NT2/D1 (cell line): ENCODE measurements around the gene ZFHX2.

Experiments used
- DNase-seq: peaks from one replicate; pipeline ENCODE4 v3.0.0-alpha.2; 2011; ENCODE audit warnings: low read depth, low spot score
- H3K27me3 ChIP-seq: 2 replicates; pipeline ENCODE4 v1.6.0; 2011; ENCODE audit warnings: mild to moderate bottlenecking; ENCODE audit not compliant: insufficient read length, insufficient read depth
- H3K36me3 ChIP-seq: 2 replicates; pipeline ENCODE4 v1.6.1; 2011; ENCODE audit warnings: mild to moderate bottlenecking, low read length, mixed read lengths; ENCODE audit not compliant: insufficient read depth, insufficient read length
- H3K4me1 ChIP-seq: 2 replicates; pipeline ENCODE4 v1.5.1; 2011; ENCODE audit not compliant: insufficient read depth, insufficient read length
- H3K4me3 ChIP-seq: 2 replicates; pipeline ENCODE4 v1.5.1; 2011; ENCODE audit warnings: low read depth; ENCODE audit not compliant: insufficient read length
- H3K9ac ChIP-seq: 2 replicates; pipeline ENCODE4 v1.6.0; 2011; ENCODE audit warnings: low read depth; ENCODE audit not compliant: insufficient read length
- H3K9me3 ChIP-seq: 2 replicates; pipeline ENCODE4 v1.5.1; 2011; ENCODE audit warnings: mild to moderate bottlenecking, low read length; ENCODE audit not compliant: insufficient read depth
- SUZ12 ChIP-seq: IDR thresholded peaks from 2 replicates; pipeline ENCODE4 v1.6.1; 2011; ENCODE audit not compliant: insufficient read length, insufficient read depth; ENCODE audit errors: extremely low read depth
- YY1 ChIP-seq: IDR thresholded peaks from 2 replicates; pipeline ENCODE4 v1.6.1; 2011; ENCODE audit not compliant: insufficient read length, insufficient read depth
- ZNF274 ChIP-seq: IDR thresholded peaks from 2 replicates; pipeline ENCODE4 v1.6.1; 2011; ENCODE audit warnings: mild to moderate bottlenecking, low read depth, low read length

ZFHX2 gene

GRCh38 chr14:23577710-23578392, 26.3 kb upstream of the ZFHX2 start:
- no peaks in the 10 kb centered on the region for H3K36me3 ChIP-seq
- DNase-seq, result no peak
- H3K27me3 ChIP-seq, result no peaks in the 10 kb centered on the region
- no peak for TF ChIP-seq YY1
- TF ChIP-seq SUZ12, result no peak
- TF ChIP-seq ZNF274, result no peak
- no peak overlapping the region for H3K9ac ChIP-seq
- no peaks in the 10 kb centered on the region for H3K4me1 ChIP-seq
- H3K4me3 ChIP-seq, result no peak overlapping the region
- H3K9me3 ChIP-seq, result no peaks in the 10 kb centered on the region; the same call in 1 of the 2 replicates

DNA sequence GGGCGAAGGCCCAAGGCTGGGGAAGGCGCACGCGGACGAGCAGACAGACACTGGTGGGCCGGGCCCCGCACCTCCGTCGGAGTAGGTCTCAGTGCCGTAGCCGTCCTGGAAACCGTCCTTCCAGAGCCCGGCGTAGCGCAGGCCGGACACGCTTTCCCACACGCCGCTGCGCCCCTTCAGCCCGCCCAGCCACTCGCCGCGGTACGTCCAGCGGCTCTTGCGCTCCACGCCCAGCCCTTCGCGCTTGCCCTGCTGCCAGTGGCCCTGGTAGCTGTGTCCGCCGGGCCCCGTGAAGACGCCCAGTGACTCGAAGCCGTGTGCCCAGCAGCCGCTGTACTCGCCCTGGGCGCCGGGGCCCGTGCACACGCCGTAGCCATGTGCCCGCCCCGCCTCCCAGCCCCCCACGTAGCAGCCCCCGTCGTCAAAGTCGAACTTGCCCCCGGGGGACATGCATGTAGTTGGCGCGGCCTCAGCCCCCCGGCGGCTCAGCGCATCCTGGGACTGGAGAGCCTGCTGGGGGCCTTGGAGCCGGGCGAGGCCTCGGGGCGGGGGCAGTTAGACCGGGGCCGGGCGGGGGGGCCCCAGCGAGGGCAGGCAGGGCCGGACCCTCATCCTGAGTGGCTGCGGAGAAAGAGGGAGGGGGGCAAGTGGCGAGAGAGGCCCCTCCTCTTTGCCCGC, 25.6 kb upstream of the ZFHX2 start:
- H3K36me3 ChIP-seq, result no peaks in the 10 kb centered on the region
- H3K9ac ChIP-seq, result no peak overlapping the region
- TF ChIP-seq SUZ12 (no peak), YY1 (no peak), ZNF274 (no peak)
- H3K27me3 ChIP-seq, result no peaks in the 10 kb centered on the region
- no peaks in the 10 kb centered on the region; the same call in 1 of the 2 replicates for H3K9me3 ChIP-seq
- no peak overlapping the region for H3K4me3 ChIP-seq
- no peak for DNase-seq
- no peaks in the 10 kb centered on the region for H3K4me1 ChIP-seq

GRCh38 chr14:23573384-23574015, 21.9 kb upstream of the ZFHX2 start:
- Histone ChIP-seq H3K36me3 (no peaks in the 10 kb centered on the region), H3K9ac (no peak overlapping the region), H3K4me3 (no peak overlapping the region), H3K27me3 (no peaks in the 10 kb centered on the region), H3K4me1 (peaks cover 7% of the 10 kb centered on the region), H3K9me3 (no peaks in the 10 kb centered on the region)
- no peak for DNase-seq
- TF ChIP-seq ZNF274 (no peak), SUZ12 (no peak), YY1 (no peak)

- Histone ChIP-seq H3K4me3 (no peak overlapping the region), H3K36me3 (no peaks in the 10 kb centered on the region), H3K27me3 (no peaks in the 10 kb centered on the region), H3K9me3 (no peaks in the 10 kb centered on the region), H3K9ac (no peak overlapping the region), H3K4me1 (peaks cover 12% of the 10 kb centered on the region)
- no peak for TF ChIP-seq YY1
- no peak for TF ChIP-seq SUZ12
- no peak for TF ChIP-seq ZNF274
- DNase-seq, result no peak
Observed at GRCh38 chr14:23572836-23573235, 21.3 kb upstream of the ZFHX2 start.

DNA sequence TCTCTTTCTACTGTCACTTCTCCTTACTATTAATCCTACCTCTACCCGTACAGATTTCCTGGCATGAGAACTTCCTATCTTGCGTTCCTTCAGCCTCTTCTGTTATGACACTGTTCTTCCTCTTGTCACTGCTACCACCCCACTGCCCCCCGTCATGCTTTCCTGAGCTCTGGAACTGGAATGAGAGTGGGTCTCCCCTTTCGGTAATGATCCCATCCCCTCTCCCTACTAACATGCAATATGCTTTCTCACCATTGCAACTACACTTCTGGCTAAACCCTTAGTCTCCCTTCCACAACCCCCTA, 20.9 kb upstream of the ZFHX2 start:
- no peaks in the 10 kb centered on the region for H3K36me3 ChIP-seq
- no peak for DNase-seq
- no peaks in the 10 kb centered on the region for H3K9me3 ChIP-seq
- no peaks in the 10 kb centered on the region for H3K27me3 ChIP-seq
- TF ChIP-seq YY1, result no peak
- TF ChIP-seq ZNF274, result no peak
- no peak for TF ChIP-seq SUZ12
- no peak overlapping the region for H3K4me3 ChIP-seq
- H3K9ac ChIP-seq, result no peak overlapping the region
- H3K4me1 ChIP-seq, result peaks cover 12% of the 10 kb centered on the region

DNA sequence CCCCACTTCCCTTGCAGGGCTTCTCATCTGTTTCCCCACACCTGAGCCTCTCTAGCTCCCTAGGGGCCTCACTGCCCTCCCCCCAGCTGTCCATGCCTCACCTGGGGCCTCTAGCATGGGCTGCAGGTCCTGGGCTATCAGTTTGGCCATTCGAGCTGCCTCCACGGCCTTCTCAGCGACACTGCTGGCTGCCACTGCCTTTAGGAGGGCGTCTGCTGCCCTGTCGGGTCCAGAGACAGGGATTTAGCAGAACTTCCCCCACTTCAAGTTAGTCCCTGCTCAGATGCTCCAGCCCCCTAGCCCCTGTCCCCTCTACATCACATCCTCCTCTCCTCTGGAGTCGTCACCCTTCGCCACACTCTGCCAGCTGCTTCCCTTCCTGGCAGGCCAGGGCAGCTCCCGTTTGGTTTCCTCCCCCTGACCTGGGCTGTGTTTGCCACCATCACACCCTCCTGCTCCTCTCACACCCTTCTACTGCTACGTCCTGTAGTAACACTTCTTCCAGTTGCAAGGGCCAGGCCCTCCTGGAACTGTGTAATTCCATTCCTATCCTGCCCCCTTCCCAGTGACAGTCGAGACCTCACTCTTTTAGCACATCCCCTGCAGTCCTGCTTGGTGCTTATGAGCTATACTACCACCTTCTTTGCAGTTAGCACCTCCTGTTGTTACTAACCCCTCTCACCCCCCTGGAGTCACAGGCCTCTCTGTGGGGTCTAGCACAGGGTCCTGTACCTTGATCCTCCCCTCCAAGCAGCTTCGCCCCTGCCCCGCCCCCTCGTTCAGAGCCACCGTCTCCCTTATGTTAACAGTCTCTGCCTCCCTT, 20.3 kb upstream of the ZFHX2 start:
- no peak for DNase-seq
- Histone ChIP-seq H3K9ac (peak overlapping the region; percentile 8), H3K9me3 (no peaks in the 10 kb centered on the region), H3K36me3 (no peaks in the 10 kb centered on the region), H3K27me3 (no peaks in the 10 kb centered on the region), H3K4me3 (no peak overlapping the region), H3K4me1 (peaks cover 12% of the 10 kb centered on the region)
- TF ChIP-seq ZNF274 (no peak), SUZ12 (no peak), YY1 (no peak)

DNA sequence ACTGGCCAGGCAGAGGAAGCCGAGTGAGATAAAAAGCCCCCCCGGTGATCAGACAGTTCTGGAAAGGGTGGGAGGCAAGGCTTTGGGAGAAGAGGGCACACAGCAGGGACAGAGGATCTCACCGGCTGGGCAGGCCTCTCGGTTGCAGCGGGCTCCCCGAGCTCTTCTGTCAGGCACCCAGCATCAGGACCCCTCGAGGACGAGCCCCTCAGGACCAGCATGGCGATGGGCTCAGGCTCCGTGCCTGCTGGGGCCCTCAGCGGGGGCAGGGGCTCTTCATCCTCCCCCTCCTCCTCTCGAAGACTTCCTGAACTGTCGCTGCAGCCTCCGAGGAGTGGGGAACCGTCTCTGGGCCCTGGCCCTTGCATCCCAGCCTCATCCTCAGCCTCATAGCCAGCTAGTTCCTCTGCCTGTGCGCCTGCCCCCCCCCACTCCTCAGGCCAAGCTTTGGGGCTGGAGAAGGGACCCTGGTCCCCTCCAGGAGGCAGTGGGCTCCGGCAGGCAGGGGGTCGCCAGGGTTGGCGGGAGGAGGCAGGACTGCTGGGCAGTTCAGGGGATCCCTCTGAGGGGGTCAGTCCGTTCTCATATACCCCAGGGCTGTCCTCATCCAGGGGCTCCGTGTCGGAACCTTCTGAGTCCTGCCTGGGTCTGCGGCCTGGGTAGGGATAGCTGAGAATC, 19.4 kb upstream of the ZFHX2 start:
- H3K4me3 ChIP-seq, result no peak overlapping the region
- no peaks in the 10 kb centered on the region for H3K27me3 ChIP-seq
- H3K9ac ChIP-seq, result no peak overlapping the region
- no peak for DNase-seq
- H3K4me1 ChIP-seq, result peaks cover 19% of the 10 kb centered on the region
- peaks cover 7% of the 10 kb centered on the region for H3K36me3 ChIP-seq
- TF ChIP-seq YY1, result no peak
- no peaks in the 10 kb centered on the region for H3K9me3 ChIP-seq
